Transverse colon (tissue), 4 donors: ENCODE measurements around the gene PLXNA2.

Experiments
- EP300 ChIP-seq: sonication (generic); formaldehyde crosslinking; IDR thresholded peaks from one replicate; pipeline ENCODE4 v1.6.1; 2017; ENCODE audit warnings: antibody characterized with exemption, low read depth
- POLR2A ChIP-seq: fragments of 450-650 bp; IDR thresholded peaks from one replicate; pipeline ENCODE4 v1.6.1; 2016; ENCODE audit warnings: antibody characterized with exemption, mild to moderate bottlenecking, moderate library complexity
- POLR2AphosphoS5 ChIP-seq, 3 donors: sonication (generic); formaldehyde crosslinking; IDR thresholded peaks; one replicate each; pipeline ENCODE4 v1.6.1; 2016; ENCODE audit warnings: antibody characterized with exemption in 3 of 3
- TF ChIP-seq, protein P1 (sequence below), 5 experiments: fragments of 200-600 bp in 3 of 5; fragments of 450-650 bp in 2 of 5; sonication (generic) in 3 of 5; IDR thresholded peaks; 1 replicate in 2 of 5; 2 replicates in 3 of 5; pipeline ENCODE4 v1.5.1; 2016 to 2017; ENCODE audit warnings: antibody characterized with exemption in 5 of 5, inconsistent platforms in 3 of 5, mild to moderate bottlenecking in 2 of 5, moderate library complexity in 1 of 5

- TF ChIP-seq POLR2A (no peak), POLR2AphosphoS5 (IDR thresholded peaks at IDR 0.05) (no peak), EP300 (no peak)
- TF ChIP-seq, protein P1, sequence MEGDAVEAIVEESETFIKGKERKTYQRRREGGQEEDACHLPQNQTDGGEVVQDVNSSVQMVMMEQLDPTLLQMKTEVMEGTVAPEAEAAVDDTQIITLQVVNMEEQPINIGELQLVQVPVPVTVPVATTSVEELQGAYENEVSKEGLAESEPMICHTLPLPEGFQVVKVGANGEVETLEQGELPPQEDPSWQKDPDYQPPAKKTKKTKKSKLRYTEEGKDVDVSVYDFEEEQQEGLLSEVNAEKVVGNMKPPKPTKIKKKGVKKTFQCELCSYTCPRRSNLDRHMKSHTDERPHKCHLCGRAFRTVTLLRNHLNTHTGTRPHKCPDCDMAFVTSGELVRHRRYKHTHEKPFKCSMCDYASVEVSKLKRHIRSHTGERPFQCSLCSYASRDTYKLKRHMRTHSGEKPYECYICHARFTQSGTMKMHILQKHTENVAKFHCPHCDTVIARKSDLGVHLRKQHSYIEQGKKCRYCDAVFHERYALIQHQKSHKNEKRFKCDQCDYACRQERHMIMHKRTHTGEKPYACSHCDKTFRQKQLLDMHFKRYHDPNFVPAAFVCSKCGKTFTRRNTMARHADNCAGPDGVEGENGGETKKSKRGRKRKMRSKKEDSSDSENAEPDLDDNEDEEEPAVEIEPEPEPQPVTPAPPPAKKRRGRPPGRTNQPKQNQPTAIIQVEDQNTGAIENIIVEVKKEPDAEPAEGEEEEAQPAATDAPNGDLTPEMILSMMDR (IDR thresholded peaks at IDR 0.05) = no peak
Observed at GRCh38 chr1:208089149-208089548, 155.0 kb downstream of the PLXNA2 start.
